ENCODE results near the gene GARNL3. TPM values are rescaled to one million over a fixed set of nuclear protein-coding genes. Genes with fewer than 3 reads are reported as not detected.

GARNL3 gene
- total and polyA plus RNA-seq, 2 experiments from 2014 or later, result 8.7 to 21.9 TPM

DNA sequence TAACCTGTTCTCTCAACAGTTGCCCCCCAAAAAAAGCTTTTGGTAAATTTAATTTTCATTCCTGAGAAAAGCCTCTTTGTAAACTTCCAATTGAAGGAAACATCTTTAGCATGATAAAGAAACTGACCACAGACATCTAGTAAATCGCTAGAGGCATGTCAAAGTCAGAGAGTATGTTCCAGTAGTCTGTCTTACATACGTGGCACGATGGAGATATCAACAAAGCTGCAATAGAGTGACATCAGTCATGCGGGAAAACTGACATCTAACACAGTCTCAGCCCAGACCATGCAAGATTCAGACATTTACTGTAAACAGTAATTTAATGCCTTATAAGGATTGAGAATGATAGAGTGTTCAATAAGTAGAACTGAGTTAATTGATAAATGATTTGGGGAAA lies 45.1 kb downstream of the GARNL3 start (continued):
- TF ChIP-seq ZNF462 (CRISPR knock-in tag; IDR thresholded peaks at IDR 0.05), result no peak

GRCh38 chr9:127311239-127311741 lies 46.7 kb downstream of the GARNL3 start:
- ATAC-seq, result peak; percentile 78

More at GRCh38 chr9:127311239-127311741, 46.7 kb downstream of the GARNL3 start:
- H3K9me3 Mint-ChIP-seq, result no peaks in the 10 kb centered on the region
- no peaks in the 10 kb centered on the region for H3K79me2 ChIP-seq (replicated peaks; ENCODE audit: insufficient read depth)
- no peak overlapping the region for H3K27ac Mint-ChIP-seq
- H2AFZ ChIP-seq, result no peak overlapping the region
- H4K20me1 ChIP-seq (replicated peaks; ENCODE audit: insufficient read depth), result no peaks in the 10 kb centered on the region
- H3K27ac ChIP-seq (ENCODE audit: low read depth), result no peak overlapping the region; the same call in 1 of the 2 replicates
- TF ChIP-seq POLR2AphosphoS5 (IDR thresholded peaks at IDR 0.05; ENCODE audit: low read depth) (no peak), CTCF (conservative IDR thresholded peaks at IDR 0.05; ENCODE audit: low read depth in 2 of 2) (peak; percentile 64 to 72)
- H3K4me2 ChIP-seq, result no peak overlapping the region
- no peak overlapping the region for H3K4me3 ChIP-seq
- no peaks in the 10 kb centered on the region for H3F3A ChIP-seq (replicated peaks; ENCODE audit: low read depth)
- H3K36me3 Mint-ChIP-seq (ENCODE audit: low read depth), result no peaks in the 10 kb centered on the region; the same call in 2 of the 3 replicates
- DNase-seq (ENCODE audit: low spot score), result peak; percentile 69
- H3K4me1 Mint-ChIP-seq, result peaks cover 7% of the 10 kb centered on the region; the same call in 2 of the 3 replicates
- no peaks in the 10 kb centered on the region; the same call in 1 of the 2 replicates for H3K36me3 ChIP-seq (ENCODE audit: insufficient read depth)
- H3K27me3 Mint-ChIP-seq (ENCODE audit: insufficient read depth, low read depth, poor library complexity), result no peaks in the 10 kb centered on the region
- H3K4me3 Mint-ChIP-seq, result no peak overlapping the region
- H3K4me1 ChIP-seq (ENCODE audit: insufficient read depth), result no peaks in the 10 kb centered on the region
- no peaks in the 10 kb centered on the region for H3K27me3 ChIP-seq (ENCODE audit: insufficient read depth)
- H3K9me2 ChIP-seq (ENCODE audit: insufficient read depth), result no peaks in the 10 kb centered on the region
